Gastrocnemius medialis (tissue), 4 donors: ENCODE data around the gene EN1.

Experiments used
- CTCF ChIP-seq, 5 experiments: fragments of 450-650 bp in 3 of 5; fragments of 200-600 bp in 2 of 5; sonication (generic) in 2 of 5; IDR thresholded peaks in 4 of 5; conservative IDR thresholded peaks in 1 of 5; 1 replicate in 4 of 5; 2 replicates in 1 of 5; pipeline ENCODE4 v1.5.1; 2016 to 2019; ENCODE audit warnings: antibody characterized with exemption in 5 of 5, mild to moderate bottlenecking in 3 of 5, moderate library complexity in 3 of 5
- POLR2A ChIP-seq, 2 donors: fragments of 450-650 bp; IDR thresholded peaks; one replicate each; pipeline ENCODE4 v1.6.1; 2017; ENCODE audit warnings: antibody characterized with exemption in 2 of 2, mild to moderate bottlenecking in 2 of 2, moderate library complexity in 2 of 2

GRCh38 chr2:118832791-118833715 is 14.4 kb downstream of the EN1 start:
- TF ChIP-seq CTCF (IDR thresholded peaks at IDR 0.05 in 4 of 5, conservative IDR thresholded peaks at IDR 0.05 in 1 of 5) (no peak), POLR2A (IDR thresholded peaks at IDR 0.05) (no peak)
